MM.1S (cell line): ENCODE results near the gene SUPT4H1.

Experiments used
- EZH2phosphoT487 ChIP-seq: fragments of 300-600 bp; sonication (generic); IDR thresholded peaks from 2 replicates; pipeline ENCODE4 v1.6.1; 2018; ENCODE audit warnings: antibody characterized with exemption, low read length
- TF ChIP-seq, protein P1 (sequence below): fragments of 300-600 bp; sonication (generic); IDR thresholded peaks from 2 replicates; pipeline ENCODE4 v1.5.1; 2016; ENCODE audit warnings: antibody characterized with exemption, low read length, mixed read lengths

DNA sequence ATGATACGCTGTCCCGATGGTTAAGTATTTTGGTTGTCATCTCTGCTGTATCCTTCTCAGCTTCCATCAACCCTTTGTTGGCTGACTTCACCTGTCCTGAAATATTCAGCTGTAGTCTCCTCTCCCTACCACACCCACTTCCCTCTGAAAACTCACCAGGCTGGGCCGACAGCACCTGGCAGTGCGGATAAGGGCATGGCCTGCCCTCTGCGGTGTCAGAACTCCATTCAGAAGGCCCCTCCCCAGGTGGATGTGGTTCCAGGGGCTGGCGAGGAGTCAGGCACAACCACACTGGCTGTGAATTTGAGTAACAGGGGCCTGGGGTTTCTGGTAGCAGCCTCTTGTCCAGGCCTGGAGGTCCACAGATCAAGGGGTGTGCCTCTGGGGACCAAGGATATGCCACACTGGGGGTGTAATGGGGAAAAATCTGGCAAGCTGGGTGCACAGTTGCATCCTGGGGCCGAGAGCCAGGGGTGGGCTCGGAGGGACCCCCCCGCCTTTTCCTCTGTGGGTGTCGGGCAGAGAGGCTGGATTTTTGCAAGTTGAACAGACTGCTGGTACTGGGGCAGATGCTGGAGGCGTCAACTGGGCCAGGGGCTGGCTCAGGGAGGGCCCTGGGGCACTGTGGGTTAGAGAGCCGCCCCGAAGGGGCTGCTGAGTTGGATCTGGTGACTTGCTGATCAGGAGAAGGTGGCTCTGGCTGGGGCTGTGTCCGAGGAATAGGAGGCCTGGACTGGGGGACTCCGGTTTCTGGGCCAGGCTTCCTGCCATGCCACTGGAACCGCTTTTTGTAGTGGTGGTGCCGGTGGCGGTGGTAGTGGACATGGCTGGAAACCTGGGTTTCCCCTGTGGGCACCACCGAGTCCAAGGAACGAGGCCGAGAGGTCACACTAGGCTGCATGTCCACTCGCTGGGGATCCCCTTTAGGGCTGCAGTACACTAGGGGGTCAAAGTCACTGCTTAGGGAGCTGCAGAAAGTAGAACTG, 5.6 kb upstream of the SUPT4H1 start:
- TF ChIP-seq, protein P1, sequence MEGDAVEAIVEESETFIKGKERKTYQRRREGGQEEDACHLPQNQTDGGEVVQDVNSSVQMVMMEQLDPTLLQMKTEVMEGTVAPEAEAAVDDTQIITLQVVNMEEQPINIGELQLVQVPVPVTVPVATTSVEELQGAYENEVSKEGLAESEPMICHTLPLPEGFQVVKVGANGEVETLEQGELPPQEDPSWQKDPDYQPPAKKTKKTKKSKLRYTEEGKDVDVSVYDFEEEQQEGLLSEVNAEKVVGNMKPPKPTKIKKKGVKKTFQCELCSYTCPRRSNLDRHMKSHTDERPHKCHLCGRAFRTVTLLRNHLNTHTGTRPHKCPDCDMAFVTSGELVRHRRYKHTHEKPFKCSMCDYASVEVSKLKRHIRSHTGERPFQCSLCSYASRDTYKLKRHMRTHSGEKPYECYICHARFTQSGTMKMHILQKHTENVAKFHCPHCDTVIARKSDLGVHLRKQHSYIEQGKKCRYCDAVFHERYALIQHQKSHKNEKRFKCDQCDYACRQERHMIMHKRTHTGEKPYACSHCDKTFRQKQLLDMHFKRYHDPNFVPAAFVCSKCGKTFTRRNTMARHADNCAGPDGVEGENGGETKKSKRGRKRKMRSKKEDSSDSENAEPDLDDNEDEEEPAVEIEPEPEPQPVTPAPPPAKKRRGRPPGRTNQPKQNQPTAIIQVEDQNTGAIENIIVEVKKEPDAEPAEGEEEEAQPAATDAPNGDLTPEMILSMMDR = no peak
- TF ChIP-seq EZH2phosphoT487 = no peak
